ENCODE data around the gene PRKAR1B.

DNA sequence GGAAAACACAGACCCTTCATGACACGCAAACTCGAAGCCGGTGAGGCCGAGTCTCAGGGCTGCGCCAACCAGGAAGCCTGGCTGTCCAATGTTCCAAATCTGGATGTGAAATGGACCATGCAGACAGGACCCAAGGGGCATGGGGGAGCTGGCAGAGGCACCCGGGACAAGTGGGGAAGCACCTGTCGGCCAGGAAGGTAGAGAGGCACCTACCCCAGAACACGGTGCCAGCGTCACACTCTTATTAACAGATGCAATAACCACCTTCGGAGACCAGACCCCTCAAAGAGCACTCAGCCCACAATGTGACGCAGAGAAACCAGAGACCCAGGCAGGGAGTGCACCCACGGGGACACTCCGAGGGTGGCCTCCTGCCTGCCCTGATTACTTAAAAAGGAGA, 119.1 kb downstream of the PRKAR1B start:
- TF ChIP-seq, protein P1, sequence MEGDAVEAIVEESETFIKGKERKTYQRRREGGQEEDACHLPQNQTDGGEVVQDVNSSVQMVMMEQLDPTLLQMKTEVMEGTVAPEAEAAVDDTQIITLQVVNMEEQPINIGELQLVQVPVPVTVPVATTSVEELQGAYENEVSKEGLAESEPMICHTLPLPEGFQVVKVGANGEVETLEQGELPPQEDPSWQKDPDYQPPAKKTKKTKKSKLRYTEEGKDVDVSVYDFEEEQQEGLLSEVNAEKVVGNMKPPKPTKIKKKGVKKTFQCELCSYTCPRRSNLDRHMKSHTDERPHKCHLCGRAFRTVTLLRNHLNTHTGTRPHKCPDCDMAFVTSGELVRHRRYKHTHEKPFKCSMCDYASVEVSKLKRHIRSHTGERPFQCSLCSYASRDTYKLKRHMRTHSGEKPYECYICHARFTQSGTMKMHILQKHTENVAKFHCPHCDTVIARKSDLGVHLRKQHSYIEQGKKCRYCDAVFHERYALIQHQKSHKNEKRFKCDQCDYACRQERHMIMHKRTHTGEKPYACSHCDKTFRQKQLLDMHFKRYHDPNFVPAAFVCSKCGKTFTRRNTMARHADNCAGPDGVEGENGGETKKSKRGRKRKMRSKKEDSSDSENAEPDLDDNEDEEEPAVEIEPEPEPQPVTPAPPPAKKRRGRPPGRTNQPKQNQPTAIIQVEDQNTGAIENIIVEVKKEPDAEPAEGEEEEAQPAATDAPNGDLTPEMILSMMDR (conservative IDR thresholded peaks at IDR 0.05 in 1 of 2, IDR thresholded peaks at IDR 0.05 in 1 of 2; ENCODE audit: extremely low read depth in 1 of 2, insufficient read depth in 1 of 2, low read depth in 1 of 2, low read length in 2 of 2) = no peak
- TF ChIP-seq EZH2 (IDR thresholded peaks at IDR 0.05; ENCODE audit: borderline replicate concordance, low read length) = no peak

Data from mammary epithelial cell (primary cell).